Stimulated activated CD4-positive, alpha-beta T cell treated with anti-CD3 and anti-CD28 coated beads, Interleukin-1b, Interleukin-23, amount 100 ng/mL, for 24 hours (primary cell): ENCODE data around the gene ZRANB2.

Experiments used
- DNase-seq, 4 experiments: peaks; one replicate each; pipeline ENCODE4 v3.0.0-alpha.2; 2020; ENCODE audit warnings: low read depth in 4 of 4, low spot score in 1 of 4

Gene ZRANB2

GRCh38 chr1:71068325-71069240, 12.3 kb downstream of the ZRANB2 start:
- DNase-seq, result no peak

- DNase-seq, result no peak
These were observed 26.0 kb downstream of the ZRANB2 start for GRCh38 chr1:71054791-71055190.

GRCh38 chr1:71054281-71054731, 26.5 kb downstream of the ZRANB2 start:
- no peak for DNase-seq

- no peak for DNase-seq
These were observed 27.1 kb downstream of the ZRANB2 start for GRCh38 chr1:71053758-71054157.

- DNase-seq, result no peak
These were observed 27.7 kb downstream of the ZRANB2 start for GRCh38 chr1:71053146-71053545.

GRCh38 chr1:71049951-71050598, 30.8 kb downstream of the ZRANB2 start:
- no peak for DNase-seq

GRCh38 chr1:71047635-71048607, 32.9 kb downstream of the ZRANB2 start, which contains the start of gene PTGER3:
Gene PTGER3, minus strand, starts transcription at chr1:71047816. Its CDS starts 239 bp downstream, at chr1:71047577.
- DNase-seq, result peak in 2 of 4 experiments; percentile 17 to 41

GRCh38 chr1:71046891-71047634, 33.8 kb downstream of the ZRANB2 start:
- no peak for DNase-seq

GRCh38 chr1:71045463-71046028, 35.3 kb downstream of the ZRANB2 start:
- DNase-seq, result no peak

- DNase-seq, result no peak
These were observed 36.0 kb downstream of the ZRANB2 start for GRCh38 chr1:71044833-71045232.

- no peak for DNase-seq
These were observed 37.8 kb downstream of the ZRANB2 start for GRCh38 chr1:71043065-71043464.

- DNase-seq, result no peak
These were observed 39.0 kb downstream of the ZRANB2 start for GRCh38 chr1:71041806-71042205.

- DNase-seq, result no peak
These were observed 41.1 kb downstream of the ZRANB2 start for GRCh38 chr1:71039661-71040262.

GRCh38 chr1:71038942-71039341, 41.9 kb downstream of the ZRANB2 start:
- DNase-seq, result no peak

- DNase-seq, result no peak
These were observed 42.8 kb downstream of the ZRANB2 start for GRCh38 chr1:71037829-71038620.

- DNase-seq, result no peak
These were observed 43.8 kb downstream of the ZRANB2 start for GRCh38 chr1:71037066-71037465.

- no peak for DNase-seq
These were observed 47.7 kb downstream of the ZRANB2 start for GRCh38 chr1:71033136-71033535.

GRCh38 chr1:71031426-71031825, 49.4 kb downstream of the ZRANB2 start:
- DNase-seq, result no peak

GRCh38 chr1:71030026-71030425, 50.8 kb downstream of the ZRANB2 start:
- DNase-seq, result no peak
